NCI-H2029 treated with DMSO at 0.1 percent for 48 hours (cell line): ENCODE measurements around the gene EEF1AKMT3.
A peak's percentile ranks its signal among the peaks of the same experiment; 100 is the strongest.

Source experiments
- DNase-seq: peaks from one replicate; lab custom pipeline; 2025; lab: John Stamatoyannopoulos, UW

The EEF1AKMT3 gene

DNA sequence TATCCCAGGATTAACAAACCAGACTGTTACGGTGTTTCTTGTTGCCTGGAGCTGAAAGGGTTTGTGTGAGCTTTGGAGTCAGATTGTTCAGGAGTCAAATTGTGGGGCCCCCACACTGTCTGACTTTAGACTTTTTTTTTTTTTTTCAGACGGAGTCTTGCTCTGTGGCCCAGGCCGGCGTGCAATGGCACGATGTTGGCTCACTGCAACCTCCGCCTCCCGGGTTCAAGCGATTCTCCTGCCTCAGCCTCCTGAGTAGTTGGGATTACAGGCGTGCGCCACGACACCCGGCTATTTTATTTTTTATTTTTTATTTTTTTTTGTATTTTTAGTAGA lies 11.0 kb downstream of the EEF1AKMT3 start:
- no peak for DNase-seq

DNA sequence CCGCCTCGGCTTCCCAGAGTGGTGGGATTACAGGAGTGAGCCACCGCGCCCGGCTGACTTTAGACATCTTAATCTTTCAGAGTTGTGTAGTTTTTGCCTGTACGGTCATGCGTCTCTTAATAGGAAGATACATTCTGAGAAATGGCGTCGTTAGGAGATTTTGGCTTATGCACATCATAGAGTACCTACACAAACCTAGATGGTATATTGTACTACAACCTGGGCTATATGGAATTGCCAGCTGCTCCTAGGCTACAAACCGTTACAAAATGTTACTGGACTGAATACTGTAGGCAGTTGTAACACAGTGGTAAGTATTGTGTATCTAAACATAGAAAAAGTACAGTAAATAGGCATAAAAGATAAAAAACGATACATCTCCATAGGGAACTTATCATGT lies 11.4 kb downstream of the EEF1AKMT3 start:
- DNase-seq = no peak

DNA sequence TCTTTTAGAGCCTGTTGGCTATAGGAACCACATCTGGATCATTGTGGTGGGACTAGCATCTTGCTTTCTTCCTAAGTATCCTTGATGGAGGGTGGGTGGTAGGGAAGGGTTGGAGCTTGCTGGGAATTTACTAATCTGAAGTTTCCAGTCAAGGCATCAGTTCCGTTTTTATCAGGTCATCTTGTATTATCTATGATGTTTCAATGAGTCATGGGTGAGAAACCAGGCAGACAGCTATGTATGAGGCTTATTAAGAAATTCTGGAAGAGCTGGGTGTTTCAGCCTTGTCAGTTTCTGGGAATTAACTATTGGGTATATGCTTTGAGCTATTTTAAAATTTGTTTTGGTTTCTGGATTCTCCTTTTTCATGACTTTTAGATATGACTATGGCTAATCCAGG lies 21.5 kb downstream of the EEF1AKMT3 start:
- no peak for DNase-seq

DNA sequence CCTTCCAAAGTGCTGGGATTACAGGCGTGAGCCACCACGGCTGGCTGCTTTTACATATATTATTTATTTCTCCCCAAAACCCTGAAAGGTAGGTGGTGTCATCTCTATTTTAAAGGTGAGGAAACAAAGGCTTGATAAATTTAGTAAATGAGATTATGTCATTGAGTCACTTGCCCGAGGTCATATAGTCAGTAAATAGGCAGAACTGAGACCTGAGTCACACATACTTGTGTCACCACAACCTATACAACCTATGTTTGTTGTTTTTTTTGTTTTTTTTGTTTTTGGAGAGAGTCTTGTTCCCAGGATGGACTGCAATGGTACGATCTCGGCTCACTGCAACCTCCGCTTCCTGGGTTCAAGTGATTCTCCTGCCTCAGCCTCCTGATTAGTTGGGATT lies 22.9 kb downstream of the EEF1AKMT3 start:
- DNase-seq = no peak

DNA sequence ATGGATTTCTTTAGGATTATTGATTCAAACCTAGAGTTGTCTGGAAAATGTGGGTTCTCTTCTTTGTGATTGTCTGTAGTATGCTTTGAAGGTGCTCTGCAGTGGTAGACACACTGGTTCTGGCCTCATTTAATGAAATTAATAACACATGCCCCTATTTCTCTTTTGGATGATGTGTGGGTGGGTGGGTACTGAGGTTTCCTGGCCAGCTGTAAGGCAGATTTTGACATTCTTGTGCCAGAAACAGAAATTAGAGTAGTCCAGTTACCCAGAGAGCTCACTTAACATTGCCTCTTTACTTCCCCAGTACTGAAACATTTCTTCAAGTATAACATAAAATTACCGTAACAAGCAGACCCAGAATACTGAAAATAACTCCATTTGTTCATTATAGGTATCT lies 24.6 kb downstream of the EEF1AKMT3 start:
- no peak for DNase-seq

DNA sequence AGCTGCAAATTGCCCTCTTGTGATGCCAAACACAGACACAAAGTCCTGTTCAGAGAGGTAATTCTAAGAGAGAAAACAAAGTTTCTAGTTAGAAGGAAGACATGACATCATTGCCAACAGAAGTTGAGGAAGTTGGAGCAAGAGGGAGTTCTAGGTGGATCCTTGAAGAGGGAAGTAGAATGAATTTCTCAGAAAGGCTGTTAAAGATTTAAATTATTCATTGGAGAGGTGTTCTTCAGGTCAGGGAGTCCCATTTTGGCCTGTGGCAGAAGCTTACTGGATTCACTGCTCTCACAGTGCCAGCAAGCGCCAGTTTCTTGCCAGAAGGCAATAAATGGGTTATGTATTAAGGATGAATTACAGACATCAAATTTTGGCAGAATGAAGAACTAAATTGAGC lies 25.5 kb downstream of the EEF1AKMT3 start:
- no peak for DNase-seq

DNA sequence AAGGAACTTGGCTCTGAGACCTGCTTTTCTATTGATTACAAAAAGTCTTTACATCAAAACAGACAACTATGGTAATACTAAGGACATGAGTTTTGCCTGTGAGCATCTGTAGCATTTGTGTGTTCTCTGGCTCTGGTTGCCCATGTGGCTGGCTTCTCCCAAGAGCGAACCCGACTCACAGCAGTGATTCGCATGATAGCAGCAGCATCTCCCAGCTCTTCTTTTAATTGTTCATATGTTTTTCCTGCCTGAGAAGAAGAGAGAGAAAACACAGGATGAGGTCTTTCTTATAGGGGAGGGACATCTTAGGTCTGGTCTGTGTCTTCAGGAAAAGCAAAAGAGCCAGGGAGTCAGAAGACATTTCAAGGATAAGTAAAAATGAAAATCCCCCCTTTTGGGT lies 28.6 kb downstream of the EEF1AKMT3 start:
- no peak for DNase-seq

DNA sequence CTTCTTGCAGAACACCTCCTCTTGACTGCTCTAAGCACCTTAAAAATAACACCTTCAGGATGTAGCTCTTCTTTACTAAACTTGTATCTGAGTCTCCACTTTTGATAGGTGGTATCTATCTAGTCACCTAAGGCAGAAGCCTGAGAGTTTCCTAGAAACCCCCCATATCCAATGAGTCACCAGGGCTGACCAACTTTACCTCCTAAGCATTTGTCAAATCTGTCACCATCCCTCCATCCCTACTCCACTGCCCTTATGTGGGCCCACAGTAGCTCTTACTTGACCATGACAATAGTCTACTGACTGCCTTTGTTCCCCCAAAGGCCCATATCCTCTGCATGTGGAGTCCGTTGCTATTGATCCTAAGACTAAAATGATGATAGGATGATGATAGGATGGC lies 30.2 kb downstream of the EEF1AKMT3 start:
- no peak for DNase-seq

DNA sequence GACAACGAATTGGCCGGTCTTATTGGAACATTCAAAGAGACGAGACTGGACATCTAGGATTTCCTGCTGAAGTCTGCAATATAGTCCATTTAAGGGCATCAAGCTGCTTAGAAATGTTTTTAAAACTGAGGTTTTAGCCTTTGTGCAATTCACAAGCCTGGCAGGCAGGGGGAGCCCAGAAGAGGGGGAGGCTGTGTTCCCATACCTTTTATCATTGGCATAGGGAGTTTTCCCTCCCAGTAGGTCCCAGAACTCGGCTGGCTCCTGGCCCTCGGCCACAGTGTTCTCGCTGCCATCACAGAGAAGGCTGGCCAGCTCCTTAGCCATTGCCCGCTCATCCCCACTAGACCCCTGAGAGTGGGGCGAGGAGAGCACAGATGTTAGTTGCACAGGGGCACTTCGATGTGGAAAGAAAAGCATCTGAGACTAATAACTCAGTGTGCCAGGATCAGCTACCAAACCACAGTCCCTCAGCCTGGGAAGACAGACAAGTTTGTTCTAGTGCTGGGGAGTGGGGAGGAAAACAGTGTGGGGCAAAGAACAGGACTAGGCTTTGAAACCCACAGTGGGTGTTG lies 31.0 kb downstream of the EEF1AKMT3 start:
- DNase-seq = no peak

DNA sequence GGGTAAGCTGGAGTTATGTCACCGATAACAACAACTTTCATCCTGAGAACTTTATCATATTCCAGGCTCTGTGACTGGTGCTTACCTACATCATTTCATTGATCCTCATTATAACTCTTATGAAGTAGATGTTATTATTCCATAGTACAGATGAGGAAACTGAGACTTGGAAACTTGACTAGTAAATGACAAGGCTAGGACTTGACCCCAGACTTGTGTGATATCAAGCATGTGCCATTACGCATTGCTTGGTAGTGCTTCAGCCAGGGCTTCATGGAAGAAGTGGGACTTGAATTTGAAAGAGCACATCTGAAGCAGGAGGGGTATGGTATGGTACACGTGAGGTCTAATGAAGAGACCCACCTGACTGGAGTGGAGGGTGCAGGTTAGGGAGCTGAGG lies 34.3 kb downstream of the EEF1AKMT3 start:
- DNase-seq = no peak

DNA sequence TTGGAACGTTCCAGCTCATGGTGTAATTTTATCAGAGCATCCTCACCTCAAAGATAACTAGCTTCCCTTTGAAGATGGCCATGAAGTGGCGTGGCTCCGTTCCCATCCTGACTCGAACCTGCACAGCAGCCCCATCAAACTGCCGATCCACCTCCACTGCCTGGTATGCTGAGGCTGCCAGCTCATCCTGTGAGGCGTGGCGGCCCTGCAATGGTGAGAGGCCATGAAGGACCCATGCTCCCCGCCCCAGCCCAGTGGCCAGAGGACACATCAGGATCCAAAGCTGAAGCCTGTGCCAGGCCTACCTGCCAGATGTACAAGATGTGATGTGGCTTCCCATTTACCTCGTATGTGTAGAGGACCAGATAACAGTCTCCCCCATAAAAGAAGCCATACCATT lies 34.9 kb downstream of the EEF1AKMT3 start:
- no peak for DNase-seq

DNA sequence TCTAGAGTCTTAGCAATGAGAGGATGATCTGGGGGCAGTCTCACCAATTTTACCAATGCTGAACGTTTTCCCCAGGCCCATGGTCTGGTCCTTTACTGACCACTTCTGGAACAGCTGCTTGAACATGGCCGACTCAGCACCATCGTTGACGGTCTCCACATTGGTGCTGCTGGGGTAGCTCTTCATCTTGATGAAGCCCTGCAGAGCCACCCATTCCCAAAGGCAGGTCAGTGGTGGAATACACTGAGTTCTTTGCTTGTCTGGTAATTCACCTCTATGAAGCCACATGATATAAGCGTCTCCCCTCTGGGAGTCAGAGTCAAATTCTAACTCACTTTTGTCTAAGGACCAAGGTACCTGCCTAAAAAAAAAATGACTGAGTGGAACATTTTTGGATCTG lies 35.9 kb downstream of the EEF1AKMT3 start:
- DNase-seq = no peak

DNA sequence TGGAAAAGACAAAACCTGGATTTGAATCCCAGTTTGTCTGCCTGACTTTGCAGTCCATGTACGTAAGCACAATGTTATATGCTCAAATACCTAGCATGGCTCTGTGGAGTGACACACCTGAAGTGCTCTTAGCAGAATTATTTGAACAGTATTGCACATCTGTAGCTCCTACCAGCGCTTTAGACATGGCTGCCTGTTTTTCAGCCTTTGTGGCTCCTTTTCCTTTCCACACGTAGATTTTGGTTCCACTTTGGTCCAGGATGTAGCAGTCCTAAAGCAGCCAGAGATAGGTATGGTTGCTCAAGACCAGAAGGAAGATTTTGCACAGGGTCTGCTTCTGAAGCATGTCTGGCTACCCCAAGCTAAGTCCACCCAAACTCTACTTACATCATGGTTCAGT lies 37.0 kb downstream of the EEF1AKMT3 start:
- DNase-seq = no peak

DNA sequence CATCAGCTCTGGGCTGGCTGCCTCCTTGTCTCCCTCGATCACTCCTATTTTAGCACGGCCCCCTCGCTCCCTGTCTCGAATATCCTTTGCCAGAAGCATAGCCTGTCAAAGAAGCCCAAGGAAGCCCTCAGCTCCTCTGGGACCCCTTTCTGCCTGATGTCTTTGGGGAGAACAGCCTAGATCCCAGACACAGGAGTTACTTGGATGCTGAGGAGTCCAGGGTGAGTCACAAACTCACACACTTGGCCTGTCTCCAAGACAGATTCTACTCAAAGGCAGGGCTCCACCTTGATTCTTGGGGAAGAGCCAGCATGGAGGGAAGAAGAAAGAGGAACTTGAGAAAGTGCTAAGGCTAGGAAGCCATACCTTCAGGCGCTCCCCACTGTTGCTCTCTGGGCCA lies 38.0 kb downstream of the EEF1AKMT3 start:
- no peak for DNase-seq

DNA sequence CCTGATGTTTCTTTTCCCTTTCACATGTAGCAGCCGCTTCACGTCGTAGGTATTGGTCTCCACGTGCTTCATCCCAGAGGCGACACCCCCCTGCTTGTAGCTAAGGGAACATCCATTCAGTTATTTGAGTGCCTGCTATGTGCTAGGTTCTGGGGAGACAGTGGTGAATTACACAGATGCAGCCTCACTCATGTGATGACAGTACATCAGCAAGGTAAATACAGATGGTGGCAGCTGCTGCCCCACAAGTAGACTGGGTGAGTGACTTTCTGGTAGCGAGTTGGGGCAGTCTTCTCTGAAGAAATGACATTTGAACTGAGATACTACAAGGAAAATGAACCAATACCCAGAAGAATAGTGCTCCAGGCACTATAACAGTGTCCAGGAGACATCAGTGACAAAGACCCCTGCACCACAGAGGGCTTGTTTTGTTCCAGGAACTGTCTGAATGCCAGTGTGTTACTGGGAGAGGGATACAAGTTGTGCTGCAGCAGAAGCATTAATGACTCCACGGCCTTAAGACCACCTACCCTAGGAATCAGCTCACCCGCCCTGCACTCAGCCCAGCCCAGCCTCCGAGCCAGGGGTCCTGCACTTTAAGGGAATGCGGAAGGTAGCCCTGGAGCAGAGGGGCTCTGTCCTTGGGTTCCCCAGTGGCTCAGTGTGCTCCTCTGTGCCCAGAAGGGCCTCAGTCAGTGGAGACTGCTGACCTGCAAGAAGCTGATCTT lies 38.8 kb downstream of the EEF1AKMT3 start:
- no peak for DNase-seq

DNA sequence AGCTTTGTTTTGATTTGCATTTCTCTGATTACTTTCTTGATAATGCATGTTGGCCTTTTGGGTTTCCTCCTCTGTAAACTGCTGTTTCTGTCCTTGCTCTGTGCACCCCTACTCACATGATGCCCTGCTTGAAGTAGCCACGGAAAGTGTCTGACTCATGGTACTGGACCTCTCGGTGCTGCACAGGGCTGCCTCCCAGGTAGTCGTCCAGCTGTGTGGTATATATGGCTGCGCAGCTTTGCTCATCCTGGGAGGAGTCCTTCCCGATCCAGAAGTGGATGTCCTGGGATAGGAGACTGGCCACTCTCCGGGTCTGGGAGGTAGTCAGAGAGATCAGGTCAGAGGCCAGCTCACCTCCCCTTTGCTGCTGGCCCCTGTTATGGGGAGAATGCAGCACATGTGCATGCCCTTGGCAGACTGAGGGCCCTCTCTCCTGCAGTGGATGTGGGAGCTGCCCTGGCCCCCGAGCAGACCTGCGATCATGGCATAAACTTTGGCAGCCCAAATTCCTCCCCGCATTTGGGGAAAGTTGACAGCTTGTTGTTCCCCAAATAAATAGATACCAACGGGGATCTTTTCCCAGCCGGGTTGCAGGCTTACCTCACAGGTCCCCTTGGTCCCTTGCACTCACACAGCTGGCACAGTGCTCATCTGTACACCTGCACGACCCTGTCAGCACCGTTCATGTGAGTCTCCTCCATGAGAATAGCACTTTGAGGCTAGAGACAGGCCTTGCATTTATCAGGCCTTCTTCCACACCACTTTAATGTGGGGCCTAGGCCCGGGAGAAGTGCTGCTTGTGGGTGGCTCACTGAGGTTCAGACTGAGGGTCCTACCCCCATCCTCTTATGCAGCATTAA lies 40.9 kb downstream of the EEF1AKMT3 start:
- no peak for DNase-seq

DNA sequence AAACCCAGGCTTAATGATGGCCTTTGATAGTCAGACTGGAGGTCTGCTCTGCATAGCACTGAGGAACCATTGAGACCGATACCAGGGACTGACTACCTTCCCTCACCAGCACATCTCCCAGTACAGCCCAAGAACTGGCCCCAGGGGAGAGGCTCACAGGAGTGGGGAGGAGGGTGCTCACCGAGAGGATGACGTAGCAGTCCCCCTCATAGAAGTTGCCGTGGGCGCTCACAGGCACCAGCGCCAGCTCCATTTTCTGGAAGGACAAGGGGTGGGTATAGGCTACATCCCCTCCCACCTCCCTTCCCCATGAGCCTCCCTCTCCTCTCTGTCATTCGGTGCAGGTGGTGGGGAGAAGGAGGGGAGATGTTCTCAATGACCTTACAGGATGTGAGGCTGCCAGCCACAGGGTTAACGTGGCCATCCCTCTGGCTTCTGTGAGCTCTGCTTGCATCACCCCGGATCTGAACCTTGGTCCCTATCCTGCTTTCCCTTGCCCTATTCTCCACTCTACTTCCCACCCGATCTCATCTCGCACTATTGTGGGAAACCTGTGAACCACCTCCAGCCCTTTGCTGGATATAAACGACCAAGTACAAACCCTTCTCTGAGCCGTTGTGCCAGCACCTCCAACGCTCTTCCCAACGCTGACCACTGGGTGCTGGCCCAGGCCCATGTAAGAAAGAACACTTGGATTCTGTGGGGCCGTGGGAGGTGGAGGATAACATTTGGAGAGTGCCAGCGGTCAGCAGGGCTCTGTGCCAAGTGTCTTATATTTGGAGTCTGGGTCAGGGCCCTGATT lies 41.8 kb downstream of the EEF1AKMT3 start:
- no peak for DNase-seq

DNA sequence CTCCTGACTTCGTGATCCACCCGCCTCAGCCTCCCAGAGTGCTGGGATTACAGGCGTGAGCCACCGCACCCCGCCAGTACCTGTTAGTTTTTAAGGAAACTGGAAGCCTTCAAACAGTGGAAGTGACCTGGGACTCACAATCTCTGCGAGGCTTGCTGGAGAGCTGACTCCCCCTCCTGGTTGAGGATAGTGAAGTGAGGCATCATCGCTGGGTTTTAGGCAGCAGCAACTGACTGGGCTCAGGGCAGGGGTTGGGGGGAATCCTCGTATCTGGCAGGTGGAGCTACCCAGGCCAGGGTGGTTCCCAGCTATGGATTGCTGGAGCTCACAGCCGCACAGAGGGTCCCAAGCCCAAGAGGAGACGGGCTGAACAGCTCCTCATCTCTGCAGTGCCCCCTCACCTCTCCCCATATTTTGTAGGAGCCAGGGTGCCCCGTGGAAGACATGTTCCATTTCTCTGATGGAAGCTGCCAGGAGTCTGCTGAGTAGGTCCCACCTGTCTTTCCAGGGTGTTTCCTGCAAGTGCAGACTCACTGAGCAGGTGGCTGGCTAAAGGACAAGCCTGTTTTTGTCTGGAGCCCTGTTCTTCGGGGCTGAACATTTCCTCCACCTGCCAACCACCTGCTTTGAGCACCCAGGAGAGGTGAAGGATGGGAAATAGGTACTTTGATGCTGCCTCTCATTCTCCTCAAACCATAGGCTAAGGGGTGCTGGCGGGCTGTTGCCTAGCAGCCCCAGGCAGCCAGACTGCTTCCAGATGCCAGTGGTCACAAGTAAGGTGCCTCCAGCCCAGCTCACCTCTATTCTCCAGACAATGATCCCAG lies 43.0 kb downstream of the EEF1AKMT3 start:
- peak; percentile 88 for DNase-seq

DNA sequence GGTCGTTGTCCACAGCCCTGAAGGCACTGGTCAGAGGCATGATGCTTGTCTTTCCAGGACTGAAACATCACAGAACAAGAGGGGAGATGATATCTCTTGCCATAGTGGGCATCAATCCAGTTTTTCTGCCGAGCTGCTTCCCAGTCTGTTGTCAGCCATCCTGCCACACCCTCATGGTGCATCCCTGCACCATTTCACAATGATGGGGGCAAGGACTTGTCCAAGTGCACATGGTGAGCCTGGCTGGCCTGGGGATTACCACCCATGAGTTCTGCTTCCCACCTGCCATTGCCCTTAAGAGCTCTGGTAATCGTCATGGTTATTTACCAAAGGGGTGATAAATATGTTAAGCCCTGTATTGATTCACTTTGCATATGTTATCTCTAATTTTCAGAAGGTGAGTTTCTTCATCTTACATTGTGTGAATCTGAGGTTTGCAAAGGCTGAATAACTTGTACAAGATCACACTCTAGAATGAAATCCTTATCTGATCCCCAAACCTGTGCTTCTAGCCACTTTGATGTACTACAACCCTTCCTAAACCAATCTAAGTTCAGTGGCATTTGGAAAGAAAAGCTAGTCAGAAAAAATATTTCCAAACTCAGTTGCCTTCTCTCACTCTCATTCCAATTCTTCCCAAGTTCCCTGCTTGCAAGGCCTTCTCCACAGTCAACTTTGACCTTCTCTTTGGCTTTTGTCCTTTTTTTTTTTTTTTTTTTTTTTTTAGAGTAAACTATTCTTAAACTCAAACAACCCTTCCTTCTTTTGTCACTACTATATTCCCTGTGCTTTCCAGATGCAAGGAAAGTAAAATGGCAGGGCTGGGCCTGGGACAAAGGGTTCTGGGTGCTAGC lies 43.8 kb downstream of the EEF1AKMT3 start:
- DNase-seq = no peak

DNA sequence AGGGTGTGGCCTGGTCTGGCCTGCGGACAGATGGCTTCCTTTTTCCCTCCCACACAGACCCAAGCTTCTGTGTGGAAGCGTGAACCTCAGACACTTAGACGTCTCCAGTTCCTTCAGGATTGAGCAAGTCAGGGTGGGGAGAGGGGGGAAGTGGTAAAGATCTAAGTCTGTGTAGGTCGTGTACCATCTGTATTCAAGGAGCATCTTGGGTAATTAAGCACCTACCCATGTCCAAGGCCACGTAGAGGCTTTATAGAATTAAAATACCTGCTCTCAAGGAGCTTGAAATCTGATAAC lies 44.4 kb downstream of the EEF1AKMT3 start:
- DNase-seq = no peak
